HG03060 (cell line): Measurements from ENCODE around the gene EGF.
"Not testable (repeated sequence)": the region's sequence is repeated elsewhere in the genome, so short reads cannot be mapped to it uniquely, and the experiment has no call there.

ENCODE experiments used
- ATAC-seq: cut with Tn5 transposase; IDR thresholded peaks from one replicate; pipeline ENCODE4 v1.9.1; 2021; ENCODE audit warnings: low read depth, moderate number of reproducible peaks; ENCODE audit not compliant: unreplicated experiment

EGF gene

DNA sequence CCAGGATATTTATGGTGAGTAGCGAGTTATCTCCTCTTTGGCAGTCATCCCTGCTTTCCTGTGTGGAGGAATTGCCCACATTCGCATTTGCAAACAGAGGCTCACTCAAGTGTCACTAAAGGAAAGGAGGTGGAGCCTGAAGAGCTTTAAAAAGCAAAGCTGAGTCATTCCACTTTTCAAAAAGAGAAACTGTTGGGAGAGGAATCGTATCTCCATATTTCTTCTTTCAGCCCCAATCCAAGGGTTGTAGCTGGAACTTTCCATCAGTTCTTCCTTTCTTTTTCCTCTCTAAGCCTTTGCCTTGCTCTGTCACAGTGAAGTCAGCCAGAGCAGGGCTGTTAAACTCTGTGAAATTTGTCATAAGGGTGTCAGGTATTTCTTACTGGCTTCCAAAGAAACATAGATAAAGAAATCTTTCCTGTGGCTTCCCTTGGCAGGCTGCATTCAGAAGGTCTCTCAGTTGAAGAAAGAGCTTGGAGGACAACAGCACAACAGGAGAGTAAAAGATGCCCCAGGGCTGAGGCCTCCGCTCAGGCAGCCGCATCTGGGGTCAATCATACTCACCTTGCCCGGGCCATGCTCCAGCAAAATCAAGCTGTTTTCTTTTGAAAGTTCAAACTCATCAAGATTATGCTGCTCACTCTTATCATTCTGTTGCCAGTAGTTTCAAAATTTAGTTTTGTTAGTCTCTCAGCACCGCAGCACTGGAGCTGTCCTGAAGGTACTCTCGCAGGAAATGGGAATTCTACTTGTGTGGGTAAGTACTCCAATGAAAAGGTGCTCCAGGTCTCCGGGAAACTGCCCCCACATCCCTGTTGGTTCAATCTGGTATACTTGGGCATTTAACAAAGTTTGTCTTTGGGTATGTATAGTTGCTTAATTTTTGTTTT lies at the start of gene EGF:
TSS of gene EGF (plus strand) at position 178 of the 890 bp plus-strand sequence. CDS start at position 631, 453 bp downstream.
- no peak for ATAC-seq

- no peak for ATAC-seq
Measured at GRCh38 chr4:109864134-109864533, 48.5 kb upstream of the EGF start.

DNA sequence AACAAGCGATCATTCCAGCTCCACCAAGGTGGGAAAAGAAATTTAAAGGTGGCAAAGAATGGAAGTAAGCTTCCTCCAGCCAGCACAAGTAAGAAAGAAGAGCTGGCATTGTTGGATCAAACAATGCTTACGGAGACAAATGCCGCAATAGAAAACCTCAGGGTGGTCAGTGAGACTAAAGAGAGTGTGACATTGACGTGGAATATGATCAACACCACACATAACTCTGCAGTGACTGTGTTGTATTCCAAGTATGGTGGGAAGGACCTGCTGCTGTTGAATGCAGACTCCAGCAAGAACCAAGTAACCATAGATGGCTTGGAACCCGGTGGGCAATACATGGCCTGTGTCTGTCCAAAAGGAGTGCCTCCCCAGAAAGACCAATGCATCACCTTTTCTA lies 42.6 kb upstream of the EGF start:
- ATAC-seq: no peak

- no peak for ATAC-seq
Measured at GRCh38 chr4:109872065-109872464, 40.6 kb upstream of the EGF start.

GRCh38 chr4:109872950-109873656 lies 39.6 kb upstream of the EGF start:
- no peak for ATAC-seq

DNA sequence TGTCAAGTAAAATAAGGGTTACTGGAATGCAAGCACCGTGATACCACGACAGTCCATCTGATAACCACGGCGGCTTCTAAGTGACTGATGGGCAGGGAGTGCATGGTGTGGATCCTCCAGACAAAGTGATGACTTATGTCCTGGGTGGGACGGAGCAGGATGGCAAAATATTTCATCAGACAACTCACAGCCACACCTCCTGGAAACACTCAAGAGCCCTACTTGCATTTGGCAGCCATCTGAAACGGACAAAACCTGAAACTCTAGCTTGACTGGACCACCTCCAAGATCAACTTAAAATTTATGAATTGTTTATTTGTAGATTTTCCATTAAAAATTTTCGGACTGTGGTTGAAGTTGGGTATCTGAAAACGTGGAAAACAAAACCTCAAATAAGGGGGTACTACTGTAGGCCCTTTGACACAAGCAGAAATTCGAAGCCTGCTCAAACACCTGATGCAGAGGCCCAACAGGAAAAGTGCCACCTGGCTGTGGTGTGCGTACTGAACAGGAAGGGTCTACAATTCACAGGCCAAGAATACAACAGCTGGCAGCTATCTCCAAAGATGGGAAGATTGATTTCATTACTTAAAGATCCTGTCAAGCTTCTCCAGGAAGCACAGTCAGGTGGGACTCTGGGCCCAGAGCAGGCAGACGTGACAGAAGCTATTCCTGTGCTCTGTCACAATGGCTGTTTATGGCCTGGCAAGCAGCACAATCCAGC lies 38.7 kb upstream of the EGF start:
- ATAC-seq: no peak

- no peak for ATAC-seq
Measured at GRCh38 chr4:109875106-109875505, 37.6 kb upstream of the EGF start.

- ATAC-seq: not testable (repeated sequence)
Measured at GRCh38 chr4:109875553-109875952, 37.1 kb upstream of the EGF start.

GRCh38 chr4:109876634-109877265 lies 35.9 kb upstream of the EGF start:
- ATAC-seq: no peak

GRCh38 chr4:109877400-109877799 lies 35.3 kb upstream of the EGF start:
- ATAC-seq: peak; percentile 90

DNA sequence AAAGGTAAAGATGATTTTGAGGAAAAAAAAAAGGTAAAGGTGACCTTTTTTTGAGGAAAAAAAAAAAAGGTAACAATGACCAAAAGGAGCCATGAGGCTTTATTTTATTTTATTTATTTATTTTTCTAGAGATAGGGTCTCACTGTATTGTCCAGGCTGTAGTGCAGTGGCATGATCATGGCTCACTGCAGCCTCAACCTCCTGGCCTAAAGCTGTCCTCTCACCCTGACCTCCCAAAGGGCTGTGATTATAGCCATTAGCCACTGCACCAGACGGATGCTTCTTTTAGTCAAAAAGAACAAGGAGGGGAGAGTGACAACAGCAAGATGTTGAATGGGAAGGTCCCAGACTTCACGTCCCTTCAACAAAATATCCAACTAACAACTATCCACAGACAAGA lies 34.3 kb upstream of the EGF start:
- ATAC-seq: no peak

DNA sequence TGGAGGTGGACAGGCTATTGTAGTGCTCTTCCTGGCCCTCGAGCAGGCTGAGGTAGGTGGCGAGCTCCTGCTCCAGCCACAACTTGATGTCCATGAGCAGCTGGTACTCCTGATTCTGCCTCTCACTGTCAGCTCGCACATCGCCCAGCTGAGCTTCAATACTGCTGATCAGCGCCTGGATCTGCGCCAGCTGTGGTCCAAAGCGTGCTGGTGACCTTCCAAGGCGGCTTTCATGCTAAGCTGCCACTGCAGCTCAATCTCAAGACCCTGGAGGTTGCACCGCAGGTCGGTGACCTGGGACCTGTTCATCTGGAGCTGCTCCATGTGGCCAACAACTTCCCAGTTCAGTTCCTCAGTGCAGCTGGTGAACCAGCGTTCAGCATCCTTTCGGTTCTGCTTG lies 33.6 kb upstream of the EGF start:
- no peak for ATAC-seq

GRCh38 chr4:109879636-109880314 lies 32.9 kb upstream of the EGF start:
- ATAC-seq: no peak

DNA sequence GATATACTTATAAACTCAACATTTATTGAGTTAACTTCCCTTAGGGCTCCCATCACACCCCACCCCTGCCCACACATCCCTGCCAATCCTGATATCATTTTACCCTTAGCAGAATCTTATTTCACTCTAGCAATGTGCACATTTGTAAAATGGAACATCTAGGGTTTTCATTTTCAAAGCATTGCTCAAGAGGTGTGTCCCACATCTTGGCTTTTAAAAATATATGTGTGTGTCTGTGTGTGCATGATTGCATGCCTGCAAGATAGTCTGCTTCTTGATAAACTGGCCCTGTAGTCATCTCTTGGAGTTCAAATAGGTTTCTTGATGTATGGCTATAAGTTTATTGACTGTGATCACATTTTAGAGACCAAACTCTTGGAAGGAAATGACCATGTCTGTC lies 26.4 kb upstream of the EGF start:
- no peak for ATAC-seq

DNA sequence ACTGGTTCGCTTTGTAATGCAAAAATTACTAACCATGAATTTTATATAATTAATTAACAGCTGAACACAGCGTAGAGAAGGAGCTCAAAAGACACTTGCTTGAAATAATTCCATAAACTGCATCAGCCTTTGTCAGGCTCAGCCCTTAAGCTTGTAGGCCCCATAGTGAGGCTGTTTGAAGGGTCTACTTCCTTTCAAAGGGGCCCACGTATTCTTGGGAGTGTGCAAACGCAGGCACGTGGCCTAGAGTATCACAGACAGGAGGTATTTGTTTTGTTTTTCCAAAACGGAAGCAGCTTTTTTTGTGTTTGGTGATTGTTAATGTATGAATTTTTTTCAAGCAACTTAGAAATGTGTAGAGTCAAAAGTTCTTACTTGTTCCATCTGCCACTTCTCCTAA lies 25.6 kb upstream of the EGF start:
- ATAC-seq: no peak

DNA sequence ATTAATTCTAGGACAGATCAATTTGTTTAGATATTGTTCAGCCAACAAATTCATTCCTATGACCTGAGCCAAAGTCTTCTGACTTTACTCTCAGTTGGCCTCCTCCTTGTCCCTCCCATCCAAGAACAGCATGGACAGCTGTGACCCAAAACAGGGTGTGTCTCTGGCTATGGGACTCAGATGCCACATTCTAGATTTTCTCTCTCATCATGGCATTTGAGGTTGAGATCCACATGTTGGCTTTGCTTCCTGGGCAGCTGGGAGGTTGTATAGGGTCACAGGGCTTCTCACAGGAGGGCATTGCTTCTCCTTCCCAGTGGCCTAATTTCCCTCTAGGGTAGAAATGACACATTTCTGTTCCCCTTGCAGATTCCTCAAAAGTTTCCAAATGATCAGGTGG lies 22.6 kb upstream of the EGF start:
- no peak for ATAC-seq

GRCh38 chr4:109902559-109903251 lies 10.0 kb upstream of the EGF start:
- no peak for ATAC-seq

GRCh38 chr4:109908731-109909130 lies 4.0 kb upstream of the EGF start:
- ATAC-seq: no peak

DNA sequence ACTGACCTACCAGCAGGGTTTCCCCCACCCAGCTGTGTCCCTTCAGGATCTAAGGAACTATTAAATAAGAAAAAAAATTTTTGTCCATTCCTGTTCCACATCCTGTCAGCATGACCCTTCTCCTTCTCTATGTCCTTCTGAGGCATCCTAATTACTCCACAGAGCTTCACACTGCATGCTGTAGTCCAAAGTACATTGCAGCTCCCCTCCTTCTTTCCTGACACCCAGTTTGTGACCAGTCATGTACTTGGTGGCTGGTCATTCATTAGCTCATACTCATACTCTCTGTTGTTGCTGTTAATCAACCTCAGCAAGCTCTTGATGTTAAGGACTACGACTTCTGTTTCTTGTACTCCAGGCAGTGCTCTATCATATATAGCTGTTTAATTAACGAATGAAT lies 2.4 kb upstream of the EGF start:
- no peak for ATAC-seq
